Keratinocyte (primary cell): ENCODE measurements around the gene STK33. TPM values are rescaled to one million over a fixed set of nuclear protein-coding genes. Genes with fewer than 3 reads are reported as not detected.

Source experiments
- DNase-seq: peaks from one replicate; pipeline ENCODE4 v3.0.0-alpha.2; 2011; ENCODE audit warnings: low read depth, missing footprints, low spot score
- FAIRE-seq: peaks from 2 replicates; lab custom pipeline; 2011; peaks lifted over from hg19 to GRCh38; lab: Jason Lieb, UNC
- H2AFZ ChIP-seq: 2 replicates; pipeline ENCODE4 v1.6.0; 2012; ENCODE audit warnings: low read length, control low read depth, inconsistent platforms; ENCODE audit not compliant: control insufficient read depth
- H3K27ac ChIP-seq: 2 replicates; pipeline ENCODE4 v1.5.1; 2011; ENCODE audit warnings: low read length; ENCODE audit not compliant: control insufficient read depth, insufficient read depth
- H3K27me3 ChIP-seq: 3 replicates; pipeline ENCODE4 v1.6.0; 2011; ENCODE audit warnings: low read length; ENCODE audit not compliant: control insufficient read depth, insufficient read depth; ENCODE audit errors: extremely low read depth
- H3K36me3 ChIP-seq, 2 experiments: 2 replicates in 1 of 2; 3 replicates in 1 of 2; pipeline ENCODE4 v1.5.1; 2011; ENCODE audit warnings: low read length in 2 of 2, mild to moderate bottlenecking in 1 of 2; ENCODE audit not compliant: control insufficient read depth in 2 of 2, insufficient read depth in 2 of 2; ENCODE audit errors: extremely low read depth in 1 of 2
- H3K4me1 ChIP-seq: 3 replicates; pipeline ENCODE4 v1.5.1; 2011; ENCODE audit warnings: low read length; ENCODE audit not compliant: control insufficient read depth, insufficient read depth; ENCODE audit errors: extremely low read depth
- H3K4me2 ChIP-seq: 3 replicates; pipeline ENCODE4 v1.6.0; 2011; ENCODE audit warnings: low read depth, low read length; ENCODE audit not compliant: control insufficient read depth, insufficient read depth; ENCODE audit errors: extremely low read depth
- H3K4me3 ChIP-seq, 3 experiments: fragments of 200-600 bp in 1 of 3; sonication (generic) in 1 of 3; 2 replicates in 2 of 3; 3 replicates in 1 of 3; pipeline ENCODE4 v1.5.1; 2011 to 2016; ENCODE audit warnings: low read length in 3 of 3, mild to moderate bottlenecking in 3 of 3, control low read depth in 2 of 3, inconsistent platforms in 1 of 3, low read depth in 1 of 3, mixed read lengths in 1 of 3, mixed run types in 1 of 3, moderate library complexity in 1 of 3; ENCODE audit not compliant: control insufficient read depth in 2 of 3, insufficient read depth in 2 of 3; ENCODE audit errors: extremely low read depth in 1 of 3
- H3K79me2 ChIP-seq: 2 replicates; pipeline ENCODE4 v1.6.0; 2012; ENCODE audit warnings: low read length; ENCODE audit not compliant: control insufficient read depth, insufficient read depth
- H3K9ac ChIP-seq: 3 replicates; pipeline ENCODE4 v1.6.0; 2011; ENCODE audit warnings: low read length; ENCODE audit not compliant: control insufficient read depth, insufficient read depth; ENCODE audit errors: extremely low read depth
- H3K9me1 ChIP-seq: 3 replicates; pipeline ENCODE4 v1.6.0; 2011; ENCODE audit warnings: low read length; ENCODE audit not compliant: control insufficient read depth, insufficient read depth; ENCODE audit errors: extremely low read depth
- H3K9me3 ChIP-seq: 2 replicates; pipeline ENCODE4 v1.5.1; 2012; ENCODE audit warnings: low read depth, low read length; ENCODE audit not compliant: control insufficient read depth
- H4K20me1 ChIP-seq: 3 replicates; pipeline ENCODE4 v1.6.0; 2011; ENCODE audit warnings: low read length; ENCODE audit not compliant: control insufficient read depth, insufficient read depth; ENCODE audit errors: extremely low read depth
- EZH2 ChIP-seq: IDR thresholded peaks from one replicate; pipeline ENCODE4 v1.6.1; 2012; ENCODE audit warnings: inconsistent platforms, mild to moderate bottlenecking, low read length, moderate library complexity
- dilution Hi-C: fragments of 300-500 bp; cut with MboI; formaldehyde crosslinking; loops from one replicate; pipeline ENCODE4 v1.7.0; 2020; ENCODE audit warnings: low sequenced_read_pairs; ENCODE audit not compliant: extremely low pct_ligation_motif_present
- polyA plus RNA-seq, 5 experiments: library from polyadenylated mRNA; depleted of rRNA in 3 of 5; stranded (reverse) in 3 of 5; stranded (forward) in 1 of 5; unstranded in 1 of 5; fragments of >200 nt; gene quantifications; 1 replicate in 1 of 5; 2 replicates in 3 of 5; 3 replicates in 1 of 5; pipeline versions ENCODE4 v1.2.1 to v1.2.3, GENCODE V29; 2011 to 2012; ENCODE audit warnings: missing spikeins in 2 of 5, low read depth in 1 of 5, low replicate concordance in 1 of 5
- TF ChIP-seq, protein P1 (sequence below), 3 experiments: IDR thresholded peaks in 1 of 3; conservative IDR thresholded peaks in 1 of 3; optimal IDR thresholded peaks in 1 of 3; 2 replicates in 2 of 3; 3 replicates in 1 of 3; pipeline versions ENCODE3 to v1.5.1; 2011; ENCODE audit warnings: low read length in 3 of 3, mild to moderate bottlenecking in 3 of 3, moderate library complexity in 2 of 3, control low read depth in 1 of 3, inconsistent platforms in 1 of 3; ENCODE audit not compliant: insufficient read depth in 2 of 3; ENCODE audit errors: extremely low read depth in 1 of 3

STK33 gene
- polyA plus RNA-seq, 1 donor (not counting 4 experiments of a cell fraction or from before 2014, with no cell fraction given), result 0.05 TPM

GRCh38 chr11:8375460-8375859, 218.6 kb downstream of the STK33 start:
- Histone ChIP-seq H3K9me1 (no peaks in the 10 kb centered on the region), H4K20me1 (no peaks in the 10 kb centered on the region), H2AFZ (no peak overlapping the region), H3K79me2 (no peaks in the 10 kb centered on the region), H3K4me2 (no peak overlapping the region), H3K27me3 (peaks cover 5% of the 10 kb centered on the region), H3K4me3 (no peak overlapping the region), H3K27ac (no peak overlapping the region), H3K9ac (no peak overlapping the region), H3K4me1 (no peaks in the 10 kb centered on the region), H3K36me3 (no peaks in the 10 kb centered on the region), H3K9me3 (no peaks in the 10 kb centered on the region)
- FAIRE-seq, result no peak
- DNase-seq, result no peak
- TF ChIP-seq, protein P1, sequence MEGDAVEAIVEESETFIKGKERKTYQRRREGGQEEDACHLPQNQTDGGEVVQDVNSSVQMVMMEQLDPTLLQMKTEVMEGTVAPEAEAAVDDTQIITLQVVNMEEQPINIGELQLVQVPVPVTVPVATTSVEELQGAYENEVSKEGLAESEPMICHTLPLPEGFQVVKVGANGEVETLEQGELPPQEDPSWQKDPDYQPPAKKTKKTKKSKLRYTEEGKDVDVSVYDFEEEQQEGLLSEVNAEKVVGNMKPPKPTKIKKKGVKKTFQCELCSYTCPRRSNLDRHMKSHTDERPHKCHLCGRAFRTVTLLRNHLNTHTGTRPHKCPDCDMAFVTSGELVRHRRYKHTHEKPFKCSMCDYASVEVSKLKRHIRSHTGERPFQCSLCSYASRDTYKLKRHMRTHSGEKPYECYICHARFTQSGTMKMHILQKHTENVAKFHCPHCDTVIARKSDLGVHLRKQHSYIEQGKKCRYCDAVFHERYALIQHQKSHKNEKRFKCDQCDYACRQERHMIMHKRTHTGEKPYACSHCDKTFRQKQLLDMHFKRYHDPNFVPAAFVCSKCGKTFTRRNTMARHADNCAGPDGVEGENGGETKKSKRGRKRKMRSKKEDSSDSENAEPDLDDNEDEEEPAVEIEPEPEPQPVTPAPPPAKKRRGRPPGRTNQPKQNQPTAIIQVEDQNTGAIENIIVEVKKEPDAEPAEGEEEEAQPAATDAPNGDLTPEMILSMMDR (optimal IDR thresholded peaks at IDR 0.05 in 1 of 3, IDR thresholded peaks at IDR 0.05 in 1 of 3, conservative IDR thresholded peaks at IDR 0.05 in 1 of 3; ENCODE audit: extremely low read depth in 1 of 3, insufficient read depth in 2 of 3, low read length in 3 of 3), result no peak
- no peak for TF ChIP-seq EZH2
- dilution Hi-C loops, result no loop called here

- no peak overlapping the region for H3K9ac ChIP-seq
- no peak overlapping the region for H3K27ac ChIP-seq
- no peaks in the 10 kb centered on the region for H3K79me2 ChIP-seq
- H3K4me1 ChIP-seq, result no peaks in the 10 kb centered on the region
- TF ChIP-seq, protein P1 (optimal IDR thresholded peaks at IDR 0.05 in 1 of 3, IDR thresholded peaks at IDR 0.05 in 1 of 3, conservative IDR thresholded peaks at IDR 0.05 in 1 of 3; ENCODE audit: extremely low read depth in 1 of 3, insufficient read depth in 2 of 3, low read length in 3 of 3), result no peak
- no peak for TF ChIP-seq EZH2
- no peaks in the 10 kb centered on the region for H4K20me1 ChIP-seq
- H3K36me3 ChIP-seq, result no peaks in the 10 kb centered on the region
- no peak overlapping the region for H3K4me2 ChIP-seq
- no peaks in the 10 kb centered on the region for H3K9me3 ChIP-seq
- no peak for FAIRE-seq
- no peak for DNase-seq
- H3K27me3 ChIP-seq, result peaks cover 5% of the 10 kb centered on the region
- H2AFZ ChIP-seq, result no peak overlapping the region
- no peak overlapping the region for H3K4me3 ChIP-seq
- H3K9me1 ChIP-seq, result no peaks in the 10 kb centered on the region
- dilution Hi-C loops, result no loop called here
Observed at GRCh38 chr11:8374716-8375115, 219.3 kb downstream of the STK33 start.
